ENCODE data around the gene CDC45. TPM values are rescaled to one million over a fixed set of nuclear protein-coding genes. Genes with fewer than 3 reads are reported as not detected.

Gene CDC45
- total and polyA plus RNA-seq, 2 of the 13 experiments (the other 11 are each of a cell fraction or from before 2014, with no cell fraction given): 14.4 to 36.3 TPM

GRCh38 chr22:19430890-19431541 is 48.7 kb upstream of the CDC45 start (continued):
- no peak for TF ChIP-seq ZSCAN5A (CRISPR knock-in tag; IDR thresholded peaks at IDR 0.05; ENCODE audit: borderline replicate concordance)
- peak; percentile 82 for TF ChIP-seq HNF4G (IDR thresholded peaks at IDR 0.05; ENCODE audit: borderline replicate concordance, low read depth, low read length)
- 0 out of 2 replicates have a peak, but pooled peaks have one; percentile 18 for TF ChIP-seq HNF4G (CRISPR knock-in tag; IDR thresholded peaks at IDR 0.05; ENCODE audit: borderline replicate concordance, low read depth)
- TF ChIP-seq NR2C2 (CRISPR knock-in tag; IDR thresholded peaks at IDR 0.05; ENCODE audit: borderline replicate concordance): peak; percentile 12; the same call in 1 of the 2 replicates
- 0 out of 2 replicates have a peak, but pooled peaks have one; percentile 25 for TF ChIP-seq E2F5 (CRISPR knock-in tag; conservative IDR thresholded peaks at IDR 0.05)
- TF ChIP-seq THAP9 (CRISPR knock-in tag; IDR thresholded peaks at IDR 0.05; ENCODE audit: borderline replicate concordance): no peak; the same call in 1 of the 2 replicates
- peak; percentile 12; the same call in 1 of the 2 replicates for TF ChIP-seq ZNF543 (CRISPR knock-in tag; IDR thresholded peaks at IDR 0.05)
- TF ChIP-seq NPAS2 (CRISPR knock-in tag; IDR thresholded peaks at IDR 0.05; ENCODE audit: borderline replicate concordance): no peak
- no peak for TF ChIP-seq NFIC (IDR thresholded peaks at IDR 0.05; ENCODE audit: low read length)
- TF ChIP-seq ZNF616 (CRISPR knock-in tag; IDR thresholded peaks at IDR 0.05; ENCODE audit: low read depth): no peak
- TF ChIP-seq ARID2 (CRISPR knock-in tag; IDR thresholded peaks at IDR 0.05; ENCODE audit: borderline replicate concordance): peak; percentile 39; the same call in 1 of the 2 replicates
- TF ChIP-seq ASH2L (IDR thresholded peaks at IDR 0.05; ENCODE audit: insufficient read length, low read depth, low read length): no peak
- TF ChIP-seq TMF1 (CRISPR knock-in tag; IDR thresholded peaks at IDR 0.05; ENCODE audit: low read depth): no peak
- TF ChIP-seq IRF2 (CRISPR knock-in tag; IDR thresholded peaks at IDR 0.05): no peak
- no peak for TF ChIP-seq LCORL (IDR thresholded peaks at IDR 0.05)
- no peak for TF ChIP-seq LCORL (CRISPR knock-in tag; IDR thresholded peaks at IDR 0.05)
- TF ChIP-seq ZKSCAN1 (IDR thresholded peaks at IDR 0.05; ENCODE audit: low read length): no peak
- peak; percentile 59; the same call in 1 of the 2 replicates for TF ChIP-seq ZNF746 (CRISPR knock-in tag; IDR thresholded peaks at IDR 0.05)
- TF ChIP-seq BCLAF1 (IDR thresholded peaks at IDR 0.05): no peak
- TF ChIP-seq ZNF18 (CRISPR knock-in tag; IDR thresholded peaks at IDR 0.05; ENCODE audit: insufficient replicate concordance): peak; percentile 76

Measured in HepG2 (cell line).